Measurements from ENCODE around the gene FAM236A. TPM values are rescaled to one million over a fixed set of nuclear protein-coding genes. Genes with fewer than 3 reads are reported as not detected.
"Not testable (repeated sequence)": the region's sequence is repeated elsewhere in the genome, so short reads cannot be mapped to it uniquely, and the experiment has no call there.

FAM236A gene
- total RNA-seq (not detected), polyA plus RNA-seq (not detected)

DNA sequence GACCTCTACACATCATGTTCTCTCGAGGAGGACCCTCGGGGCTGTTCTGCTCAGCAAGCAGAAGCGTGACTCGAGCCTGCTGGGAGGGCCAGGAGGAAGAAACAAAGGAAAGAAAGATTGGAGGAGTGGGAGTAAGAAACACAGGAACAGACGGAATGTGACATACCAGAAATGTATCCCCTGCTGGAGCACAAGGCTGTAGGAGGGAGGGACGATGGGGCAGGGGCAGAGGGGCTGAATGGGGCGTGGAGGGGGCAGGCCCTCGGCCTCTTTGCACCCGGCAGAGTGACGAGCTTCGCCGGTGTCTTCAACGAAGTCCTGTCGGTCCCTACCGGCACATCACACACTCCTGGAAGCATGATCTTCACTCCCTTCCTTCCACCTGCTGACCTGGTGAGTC, at the start of gene FAM236A:
TSS of gene FAM236A (plus strand) at position 301 of the 400 bp plus-strand sequence. CDS start at position 358, 57 bp downstream.
- H3K4me1 ChIP-seq (ENCODE audit: insufficient read depth); DNase-seq (ENCODE audit: extremely low spot score); H3K36me3 ChIP-seq (ENCODE audit: insufficient read depth); H3K4me3 ChIP-seq (ENCODE audit: low read depth, low read length); H3K27ac ChIP-seq (ENCODE audit: low read depth): not testable (repeated sequence)
- WGBS, result no CpG with 5 or more reads among the region's 15 CpGs

DNA sequence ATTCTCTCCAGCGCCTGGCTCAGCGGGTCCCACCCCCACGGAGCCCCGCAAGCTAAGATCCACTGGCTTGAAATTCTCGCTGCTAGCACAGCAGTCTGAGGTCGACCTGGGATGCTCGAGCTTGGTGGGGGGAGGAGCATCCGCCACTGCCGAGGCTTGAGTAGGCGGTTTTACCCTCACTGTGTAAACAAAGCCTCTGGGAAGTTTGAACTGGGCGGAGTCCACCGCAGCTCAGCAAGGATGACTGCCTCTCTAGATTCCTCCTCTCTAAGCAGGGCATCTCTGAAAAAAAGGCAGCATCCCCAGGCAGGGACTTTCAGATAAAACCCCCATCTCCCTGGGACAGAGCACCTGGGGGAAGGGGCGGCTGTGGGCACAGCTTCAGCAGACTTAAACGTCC, 48.3 kb upstream of the FAM236A start:
- DNase-seq (ENCODE audit: extremely low spot score); H3K4me3 ChIP-seq (ENCODE audit: low read depth, low read length); H3K4me1 ChIP-seq (ENCODE audit: insufficient read depth); H3K36me3 ChIP-seq (ENCODE audit: insufficient read depth); H3K27ac ChIP-seq (ENCODE audit: low read depth): not testable (repeated sequence)
- WGBS, result no CpG with 5 or more reads among the region's 14 CpGs

DNA sequence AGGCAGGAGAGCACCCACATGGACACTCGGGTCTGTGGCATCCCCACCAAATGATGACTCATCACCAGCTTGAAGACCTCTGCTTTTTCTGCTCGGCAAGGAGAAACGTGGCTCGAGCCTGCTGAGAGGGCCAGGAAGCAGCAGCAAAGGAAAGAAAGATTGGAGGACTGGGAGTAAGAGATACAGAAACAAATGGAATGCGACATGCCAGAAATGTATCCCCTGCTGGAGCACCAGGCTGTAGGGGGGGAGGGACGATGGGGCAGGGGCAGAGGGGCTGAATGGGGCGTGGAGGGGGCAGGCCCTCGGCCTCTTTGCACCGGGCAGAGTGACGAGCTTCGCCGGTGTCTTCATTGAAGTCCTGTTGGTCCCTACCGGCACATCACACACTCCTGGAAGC, 25.7 kb upstream of the FAM236A start, which contains the start of gene FAM236C:
TSS of gene FAM236C (plus strand) at position 301 of the 400 bp plus-strand sequence. CDS start 100 bp downstream, outside the sequence.
- not testable (repeated sequence) for DNase-seq (ENCODE audit: extremely low spot score); H3K36me3 ChIP-seq (ENCODE audit: insufficient read depth); H3K27ac ChIP-seq (ENCODE audit: low read depth); H3K4me3 ChIP-seq (ENCODE audit: low read depth, low read length); H3K4me1 ChIP-seq (ENCODE audit: insufficient read depth)
- WGBS, result no CpG with 5 or more reads among the region's 13 CpGs

DNA sequence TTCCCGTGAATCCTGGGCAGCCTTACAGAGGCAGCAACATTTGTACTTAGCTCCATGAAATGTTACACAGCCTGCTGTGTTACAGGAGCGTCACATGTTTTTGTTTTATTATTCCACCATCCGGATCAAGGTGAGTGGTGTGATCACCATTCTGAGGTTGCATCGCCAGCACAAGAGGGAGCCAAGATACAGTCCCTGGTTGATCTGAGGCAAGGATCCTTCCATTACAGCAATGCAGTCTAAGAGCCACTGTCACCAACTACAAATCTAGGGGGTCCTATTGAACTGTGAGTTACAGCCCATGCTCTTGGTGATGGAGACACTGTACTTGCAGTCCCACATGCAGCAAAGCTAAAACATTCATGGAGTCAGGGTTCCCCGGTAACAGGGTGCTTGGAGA, 21.9 kb upstream of the FAM236A start:
- H3K4me3 ChIP-seq (ENCODE audit: low read depth, low read length); H3K27ac ChIP-seq (ENCODE audit: low read depth); DNase-seq (ENCODE audit: extremely low spot score); H3K36me3 ChIP-seq (ENCODE audit: insufficient read depth); H3K4me1 ChIP-seq (ENCODE audit: insufficient read depth): not testable (repeated sequence)
- WGBS, result 89% methylated on average over 3 of the region's 5 CpGs

DNA sequence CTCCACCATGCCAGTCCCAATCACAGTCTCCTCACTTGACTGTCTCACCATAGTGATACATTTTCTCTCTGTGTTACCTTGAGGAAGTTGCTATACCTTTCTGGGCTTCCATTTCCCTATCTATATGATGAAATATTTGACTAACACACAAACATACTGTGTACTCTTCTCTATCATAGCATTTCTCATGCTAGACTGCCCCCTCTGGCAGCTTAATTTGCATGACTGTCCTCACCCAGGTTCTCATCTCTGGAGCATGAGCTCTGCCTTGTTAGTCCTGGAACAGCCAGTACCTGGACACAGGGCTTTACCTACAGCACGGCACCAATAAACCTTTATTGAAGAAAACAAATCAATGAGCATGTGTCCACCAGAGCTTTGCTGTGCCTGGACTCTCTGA, 5.7 kb upstream of the FAM236A start:
- H3K27ac ChIP-seq (ENCODE audit: low read depth); DNase-seq (ENCODE audit: extremely low spot score); H3K36me3 ChIP-seq (ENCODE audit: insufficient read depth); H3K4me1 ChIP-seq (ENCODE audit: insufficient read depth); H3K4me3 ChIP-seq (ENCODE audit: low read depth, low read length): not testable (repeated sequence)
- WGBS, result no CpG with 5 or more reads among the region's 1 CpG

DNA sequence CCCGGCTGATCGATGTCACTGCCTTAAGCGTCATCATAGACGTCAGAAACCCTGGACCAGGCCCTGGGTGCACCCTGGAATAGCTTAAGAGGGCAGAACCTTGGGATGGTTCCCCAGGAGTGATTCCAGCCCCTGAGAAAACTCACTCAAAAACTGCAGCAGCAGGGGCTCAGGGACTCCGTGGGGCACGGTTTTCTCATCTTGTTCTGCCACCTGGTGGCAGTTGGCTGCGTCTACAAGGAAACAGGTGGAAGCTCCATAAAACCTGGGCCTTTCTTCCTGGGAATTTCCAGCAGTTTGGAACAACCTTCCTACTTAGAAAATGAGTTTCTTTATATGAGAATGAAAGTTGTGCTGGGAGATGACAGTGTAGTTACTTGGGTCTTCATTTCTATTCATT, 1.6 kb upstream of the FAM236A start:
- H3K36me3 ChIP-seq (ENCODE audit: insufficient read depth); H3K4me3 ChIP-seq (ENCODE audit: low read depth, low read length); H3K4me1 ChIP-seq (ENCODE audit: insufficient read depth); H3K27ac ChIP-seq (ENCODE audit: low read depth); DNase-seq (ENCODE audit: extremely low spot score): not testable (repeated sequence)
- no CpG with 5 or more reads among the region's 7 CpGs for WGBS

DNA sequence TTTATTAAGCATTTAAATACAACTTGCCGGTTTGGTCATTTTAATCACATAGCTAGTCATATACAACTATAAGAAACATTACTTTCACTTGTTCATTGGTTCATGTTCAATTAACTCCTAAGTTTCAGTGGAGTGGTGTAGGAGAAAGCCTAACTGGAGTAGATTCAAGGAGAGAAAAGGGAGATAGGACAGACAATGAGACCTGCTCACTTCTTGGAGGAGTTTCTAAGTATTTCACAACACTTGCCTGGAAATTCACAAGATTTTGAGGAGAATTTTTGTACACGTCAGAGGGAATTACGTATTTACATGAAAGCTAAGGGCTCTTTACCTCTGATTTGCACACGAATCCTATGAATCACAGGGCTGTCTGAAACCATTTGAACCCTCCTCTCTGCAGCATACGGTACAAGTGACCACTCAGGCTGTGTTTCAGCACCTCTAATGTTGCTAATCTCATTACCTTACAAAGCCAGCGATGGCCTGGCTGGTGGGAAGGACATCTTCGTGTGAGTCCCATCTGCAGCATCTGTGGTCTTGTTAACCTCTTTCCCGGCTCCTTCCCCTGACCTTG, 1.0 kb upstream of the FAM236A start:
- H3K4me1 ChIP-seq (ENCODE audit: insufficient read depth); H3K4me3 ChIP-seq (ENCODE audit: low read depth, low read length); H3K27ac ChIP-seq (ENCODE audit: low read depth); DNase-seq (ENCODE audit: extremely low spot score); H3K36me3 ChIP-seq (ENCODE audit: insufficient read depth): not testable (repeated sequence)
- no CpG with 5 or more reads among the region's 8 CpGs for WGBS

DNA sequence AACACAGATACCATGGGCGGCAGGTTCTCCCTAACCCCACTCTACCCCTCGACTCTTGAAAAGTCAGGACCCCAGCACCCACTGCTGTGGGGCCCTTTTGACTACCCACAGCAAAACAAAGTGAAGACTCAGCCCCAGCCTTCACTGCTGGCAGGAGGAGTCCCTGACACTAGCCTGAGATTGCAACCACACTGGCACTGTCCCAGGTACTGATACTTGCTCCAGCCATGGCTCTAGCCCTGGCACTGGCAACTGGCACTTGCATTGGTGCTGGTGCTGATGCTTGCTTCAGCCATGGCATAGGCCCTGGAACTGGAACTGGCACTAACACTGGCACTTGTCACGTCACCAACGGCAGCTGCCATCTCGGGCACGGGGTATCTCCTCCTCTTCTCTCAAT, 4.3 kb downstream of the FAM236A start:
- not testable (repeated sequence) for H3K27ac ChIP-seq (ENCODE audit: low read depth); H3K4me3 ChIP-seq (ENCODE audit: low read depth, low read length); H3K4me1 ChIP-seq (ENCODE audit: insufficient read depth); H3K36me3 ChIP-seq (ENCODE audit: insufficient read depth); DNase-seq (ENCODE audit: extremely low spot score)
- WGBS, result no CpG with 5 or more reads among the region's 6 CpGs

DNA sequence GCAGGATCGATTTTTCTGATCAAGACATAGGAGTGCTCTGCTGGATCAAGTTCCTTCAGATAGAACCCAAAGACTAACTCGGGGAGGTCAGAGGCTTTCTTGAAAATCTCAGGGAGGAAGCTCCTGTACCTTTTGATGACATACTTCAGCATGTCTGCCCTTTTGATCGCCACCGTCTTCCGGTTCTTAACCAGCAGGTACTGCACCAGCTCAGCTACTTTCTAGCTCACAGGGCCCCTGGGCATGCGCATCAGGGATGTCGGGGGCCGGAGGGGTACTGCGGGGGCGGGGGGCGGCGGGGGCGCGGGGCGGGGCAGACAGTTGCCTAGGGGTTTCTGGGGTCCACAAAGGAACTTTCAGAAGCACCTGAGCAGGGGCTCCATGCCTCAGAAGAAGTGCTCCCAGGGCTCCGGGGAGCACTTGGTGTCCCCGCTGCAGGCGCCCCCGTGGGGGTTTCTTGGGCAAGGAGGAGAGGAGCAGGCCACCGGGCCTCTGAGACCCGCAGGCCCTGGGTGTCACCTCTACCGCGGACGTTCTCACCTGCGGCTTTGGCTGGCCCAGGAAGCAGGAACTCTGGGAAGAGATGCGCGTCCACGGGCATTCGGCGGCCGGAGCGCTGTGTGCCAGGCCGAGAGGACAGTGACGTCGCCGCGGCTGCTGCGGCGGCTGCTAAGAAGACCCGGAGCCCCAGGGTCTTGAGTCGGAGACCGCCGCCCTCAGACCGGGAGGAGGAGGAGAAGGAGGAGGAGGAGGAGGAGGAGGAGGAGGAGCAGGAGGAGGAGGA, 5.2 kb downstream of the FAM236A start:
- not testable (repeated sequence) for H3K4me3 ChIP-seq (ENCODE audit: low read depth, low read length); H3K27ac ChIP-seq (ENCODE audit: low read depth); DNase-seq (ENCODE audit: extremely low spot score); H3K36me3 ChIP-seq (ENCODE audit: insufficient read depth); H3K4me1 ChIP-seq (ENCODE audit: insufficient read depth)
- WGBS, result no CpG with 5 or more reads among the region's 44 CpGs

DNA sequence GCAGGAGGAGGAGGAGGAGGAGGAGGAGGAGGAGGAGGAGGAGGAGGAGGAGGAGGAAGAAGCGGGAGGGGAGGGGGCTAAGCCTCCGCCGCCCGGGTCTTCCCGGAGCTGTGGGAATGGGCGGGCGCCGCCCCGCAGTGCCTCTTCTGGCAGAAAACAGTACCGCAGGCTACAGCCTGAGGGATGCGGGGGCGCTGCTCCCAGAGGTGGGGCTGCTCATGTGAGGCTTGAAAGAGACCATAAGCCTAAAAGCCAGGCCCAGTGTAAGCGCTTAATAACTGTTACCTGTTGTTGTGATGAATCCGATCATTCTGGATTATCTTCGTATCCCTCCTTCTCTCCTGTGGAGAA, 5.8 kb downstream of the FAM236A start, which contains the start of gene DMRTC1:
TSS of gene DMRTC1 (minus strand) at position 19 of the 351 bp plus-strand sequence. CDS start 68,143 bp downstream, outside the sequence.
- H3K4me1 ChIP-seq (ENCODE audit: insufficient read depth); H3K4me3 ChIP-seq (ENCODE audit: low read depth, low read length); DNase-seq (ENCODE audit: extremely low spot score); H3K36me3 ChIP-seq (ENCODE audit: insufficient read depth); H3K27ac ChIP-seq (ENCODE audit: low read depth): not testable (repeated sequence)
- no CpG with 5 or more reads among the region's 15 CpGs for WGBS

DNA sequence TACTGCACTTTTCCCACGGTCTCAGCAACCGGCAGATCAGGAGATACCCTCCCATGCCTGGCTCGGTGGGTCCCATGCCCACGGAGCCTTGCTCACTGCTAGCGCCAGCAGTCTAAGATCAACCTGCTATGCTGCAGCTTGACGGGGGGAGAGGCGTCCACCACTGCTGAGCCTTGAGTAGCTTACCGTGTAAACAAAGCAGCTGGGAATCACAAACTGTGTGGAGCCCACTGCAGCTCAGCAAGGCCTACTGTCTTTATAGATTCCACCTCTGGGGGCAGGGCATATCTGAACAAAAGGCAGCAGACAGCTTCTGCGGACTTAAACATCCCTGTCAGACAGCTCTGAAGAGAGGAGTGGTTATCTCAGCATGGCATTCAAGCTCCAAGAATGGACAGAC, 22.0 kb downstream of the FAM236A start:
- no CpG with 5 or more reads among the region's 9 CpGs for WGBS
- H3K4me3 ChIP-seq (ENCODE audit: low read depth, low read length); H3K27ac ChIP-seq (ENCODE audit: low read depth); H3K36me3 ChIP-seq (ENCODE audit: insufficient read depth); H3K4me1 ChIP-seq (ENCODE audit: insufficient read depth); DNase-seq (ENCODE audit: extremely low spot score): not testable (repeated sequence)

DNA sequence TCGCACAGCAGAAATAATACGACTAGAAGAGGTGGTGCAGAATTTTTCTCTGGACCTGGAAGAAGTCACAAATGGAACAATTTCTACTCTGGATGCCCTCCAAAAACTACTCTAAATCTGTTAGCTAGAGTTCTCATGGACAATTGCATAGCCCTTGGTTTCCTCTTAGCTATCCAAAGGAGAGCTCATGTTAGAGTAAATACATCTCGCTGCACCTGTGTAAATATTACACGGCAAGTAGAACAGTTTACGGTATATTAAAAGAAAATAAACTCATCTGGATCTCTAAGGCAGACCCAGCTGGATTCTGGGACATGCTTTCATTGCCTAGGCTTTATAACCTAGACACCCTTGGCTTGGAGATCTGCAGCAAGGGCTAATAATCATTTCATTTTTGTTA, 33.9 kb downstream of the FAM236A start:
- not testable (repeated sequence) for H3K27ac ChIP-seq (ENCODE audit: low read depth); H3K36me3 ChIP-seq (ENCODE audit: insufficient read depth); DNase-seq (ENCODE audit: extremely low spot score); H3K4me1 ChIP-seq (ENCODE audit: insufficient read depth); H3K4me3 ChIP-seq (ENCODE audit: low read depth, low read length)
- WGBS, result no CpG with 5 or more reads among the region's 5 CpGs

DNA sequence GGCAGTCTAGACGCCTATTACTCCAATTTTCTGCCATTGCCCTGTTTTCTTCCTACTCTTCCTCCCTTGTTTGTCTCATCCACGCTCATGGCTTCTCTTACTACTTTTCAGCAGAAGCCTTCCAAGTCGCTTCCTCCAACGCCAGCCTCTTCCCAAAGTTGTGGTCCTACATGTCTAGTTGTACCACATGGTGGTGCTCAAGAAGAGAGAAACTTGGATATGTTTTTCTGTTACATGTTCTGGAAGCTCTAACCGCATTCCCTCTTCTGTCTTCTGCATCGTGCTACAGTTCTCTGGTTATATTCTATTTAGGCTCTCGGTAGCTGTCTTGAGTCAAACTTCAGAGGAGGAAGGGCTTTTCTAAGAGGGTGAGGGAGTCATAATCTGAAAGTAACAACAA, 36.9 kb downstream of the FAM236A start:
- not testable (repeated sequence) for H3K4me1 ChIP-seq (ENCODE audit: insufficient read depth); DNase-seq (ENCODE audit: extremely low spot score); H3K36me3 ChIP-seq (ENCODE audit: insufficient read depth); H3K27ac ChIP-seq (ENCODE audit: low read depth); H3K4me3 ChIP-seq (ENCODE audit: low read depth, low read length)
- no CpG with 5 or more reads among the region's 7 CpGs for WGBS

DNA sequence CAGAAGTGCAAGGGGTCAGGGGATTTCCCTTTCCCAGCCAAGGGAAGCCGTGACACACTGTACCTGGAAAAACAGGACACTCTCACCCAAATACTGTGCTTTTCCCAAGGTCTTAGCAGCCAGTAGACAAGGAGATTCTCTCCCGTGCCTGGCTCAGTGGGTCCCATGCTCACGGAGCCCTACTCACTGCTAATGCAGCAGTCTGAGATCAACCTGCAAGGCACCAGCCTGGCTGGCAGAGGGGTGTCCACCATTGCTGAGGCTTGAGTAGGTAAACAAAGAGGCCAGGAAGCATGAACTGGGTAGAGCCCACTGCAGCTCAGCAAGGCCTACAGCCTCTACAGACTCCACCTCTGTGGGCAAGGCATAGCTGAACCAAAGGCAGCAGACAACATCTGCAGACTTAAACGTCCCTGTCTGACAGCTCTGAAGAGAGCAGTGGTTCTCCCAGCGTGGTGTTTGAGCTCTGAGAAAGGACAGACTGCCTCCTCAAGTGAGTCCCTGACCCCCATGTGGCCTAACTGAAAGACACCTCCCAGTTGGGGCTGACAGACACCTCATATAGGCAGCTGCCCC, 43.0 kb downstream of the FAM236A start:
- 65% methylated on average over 5 of the region's 5 CpGs for WGBS
- H3K27ac ChIP-seq (ENCODE audit: low read depth); H3K4me1 ChIP-seq (ENCODE audit: insufficient read depth); DNase-seq (ENCODE audit: extremely low spot score); H3K36me3 ChIP-seq (ENCODE audit: insufficient read depth); H3K4me3 ChIP-seq (ENCODE audit: low read depth, low read length): not testable (repeated sequence)
